Mammary epithelial cell (primary cell): Measurements from ENCODE around the gene C17orf75.

Source experiments
- CTCF ChIP-seq, 2 donors: IDR thresholded peaks in 1 of 2; conservative IDR thresholded peaks in 1 of 2; 2 replicates each; pipeline ENCODE4 v1.5.1; 2011 to 2012; ENCODE audit warnings: inconsistent platforms in 2 of 2, low read length in 2 of 2, mild to moderate bottlenecking in 2 of 2, control low read depth in 1 of 2, low read depth in 1 of 2; ENCODE audit not compliant: insufficient read depth in 1 of 2; ENCODE audit errors: extremely low read depth in 1 of 2
- EZH2 ChIP-seq: IDR thresholded peaks from 2 replicates; pipeline ENCODE4 v1.6.1; 2012; ENCODE audit warnings: low read length, inconsistent platforms, borderline replicate concordance

GRCh38 chr17:32342603-32343325 is 791 bp upstream of the C17orf75 start:
- TF ChIP-seq CTCF (conservative IDR thresholded peaks at IDR 0.05 in 1 of 2, IDR thresholded peaks at IDR 0.05 in 1 of 2; ENCODE audit: extremely low read depth in 1 of 2, insufficient read depth in 1 of 2, low read depth in 1 of 2, low read length in 2 of 2) (no peak), EZH2 (no peak)
